ENCODE measurements around the gene SNAP91. TPM values are rescaled to one million over a fixed set of nuclear protein-coding genes. Genes with fewer than 3 reads are reported as not detected.

The SNAP91 gene
- total and polyA plus RNA-seq, 9 donors, result 0.71 to 3.1 (median 1.4) TPM

DNA sequence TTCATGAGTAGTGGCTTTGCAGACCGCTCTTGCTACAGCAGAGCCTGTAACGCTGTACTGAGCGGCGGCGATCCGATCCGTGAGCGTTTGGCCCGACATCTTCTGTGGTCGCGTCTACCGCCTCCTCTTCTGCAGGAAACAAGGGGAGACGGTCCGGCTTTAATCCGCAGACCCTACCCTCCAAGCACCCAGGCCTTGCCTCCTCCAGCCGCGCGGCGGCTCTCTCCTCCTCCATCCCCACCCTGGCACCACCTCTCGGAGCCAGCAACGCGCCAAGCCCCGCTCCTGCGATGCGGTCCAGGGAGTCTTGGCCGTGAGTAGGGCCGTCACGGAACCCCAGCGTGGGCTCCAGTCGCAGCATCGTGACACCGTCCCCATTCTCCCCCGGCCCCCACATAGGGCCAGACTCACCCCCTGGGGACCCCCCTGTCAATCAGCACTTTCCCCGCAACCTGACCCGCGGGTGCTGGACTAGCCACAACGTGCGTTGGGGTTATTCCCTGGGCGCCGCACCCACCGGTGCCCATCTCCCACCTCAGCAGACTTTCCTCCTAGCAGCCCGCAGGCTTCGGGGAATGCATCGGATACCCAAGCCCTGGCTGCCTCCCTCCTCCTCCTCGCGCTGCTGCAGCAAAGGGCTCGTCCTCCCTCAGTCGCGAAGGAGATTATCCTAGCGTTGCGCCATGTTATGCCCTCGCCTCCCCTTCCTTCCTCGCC is 914 bp downstream of the SNAP91 start:
- no peak overlapping the region for H3K27ac ChIP-seq
- TF ChIP-seq, protein P1, sequence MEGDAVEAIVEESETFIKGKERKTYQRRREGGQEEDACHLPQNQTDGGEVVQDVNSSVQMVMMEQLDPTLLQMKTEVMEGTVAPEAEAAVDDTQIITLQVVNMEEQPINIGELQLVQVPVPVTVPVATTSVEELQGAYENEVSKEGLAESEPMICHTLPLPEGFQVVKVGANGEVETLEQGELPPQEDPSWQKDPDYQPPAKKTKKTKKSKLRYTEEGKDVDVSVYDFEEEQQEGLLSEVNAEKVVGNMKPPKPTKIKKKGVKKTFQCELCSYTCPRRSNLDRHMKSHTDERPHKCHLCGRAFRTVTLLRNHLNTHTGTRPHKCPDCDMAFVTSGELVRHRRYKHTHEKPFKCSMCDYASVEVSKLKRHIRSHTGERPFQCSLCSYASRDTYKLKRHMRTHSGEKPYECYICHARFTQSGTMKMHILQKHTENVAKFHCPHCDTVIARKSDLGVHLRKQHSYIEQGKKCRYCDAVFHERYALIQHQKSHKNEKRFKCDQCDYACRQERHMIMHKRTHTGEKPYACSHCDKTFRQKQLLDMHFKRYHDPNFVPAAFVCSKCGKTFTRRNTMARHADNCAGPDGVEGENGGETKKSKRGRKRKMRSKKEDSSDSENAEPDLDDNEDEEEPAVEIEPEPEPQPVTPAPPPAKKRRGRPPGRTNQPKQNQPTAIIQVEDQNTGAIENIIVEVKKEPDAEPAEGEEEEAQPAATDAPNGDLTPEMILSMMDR (IDR thresholded peaks at IDR 0.05), result no peak
- TF ChIP-seq EP300 (IDR thresholded peaks at IDR 0.05) (no peak), POLR2A (IDR thresholded peaks at IDR 0.05) (no peak)
- WGBS, 3 donors, result 2 to 3% (median 2%) methylated on average over 39 to 53 of the region's 53 CpGs
- intact Hi-C loops (cut with DNase I), result no loop called here
- H3K36me3 ChIP-seq, result no peaks in the 10 kb centered on the region
- DNase-seq, result peak in 3 of 5 donors; percentile 12 to 39 (median 26)
- peaks cover 7% of the 10 kb centered on the region for H3K4me1 ChIP-seq (ENCODE audit: insufficient read depth)
- H3K4me3 ChIP-seq, result peak overlapping the region; percentile 32
- no peaks in the 10 kb centered on the region for H3K27me3 ChIP-seq
- H3K9me3 ChIP-seq, result peaks cover 0 to 5% of the 10 kb centered on the region in 2 donors

DNA sequence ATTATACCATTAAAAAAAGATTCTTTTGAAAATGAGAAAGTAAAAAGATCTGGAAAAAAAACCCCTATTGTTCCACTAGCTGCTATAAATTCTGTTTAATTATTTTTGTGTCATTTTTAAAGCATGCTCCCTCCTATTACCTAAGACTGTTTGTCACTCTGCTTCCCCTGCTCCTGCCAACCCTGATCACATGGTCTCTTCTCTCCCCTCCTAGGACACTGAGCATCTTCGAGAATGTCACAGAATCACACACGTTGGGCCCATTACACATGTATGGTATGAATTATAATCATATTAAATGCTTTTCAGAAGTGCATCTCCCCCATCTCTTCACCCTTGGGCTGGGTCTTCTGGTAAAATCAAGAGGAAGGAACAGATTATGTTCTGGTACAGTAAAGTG is 6.2 kb downstream of the SNAP91 start:
- TF ChIP-seq, protein P1 (IDR thresholded peaks at IDR 0.05), result no peak
- TF ChIP-seq EP300 (IDR thresholded peaks at IDR 0.05) (no peak), POLR2A (IDR thresholded peaks at IDR 0.05) (no peak)
- Histone ChIP-seq H3K27me3 (no peaks in the 10 kb centered on the region), H3K27ac (no peak overlapping the region), H3K4me1 (ENCODE audit: insufficient read depth) (peaks cover 2% of the 10 kb centered on the region), H3K9me3 (peaks cover 0 to 3% of the 10 kb centered on the region in 2 donors), H3K4me3 (no peak overlapping the region), H3K36me3 (no peaks in the 10 kb centered on the region)
- 62 to 68% (median 63%) methylated on average over 2 of the region's 2 CpGs for WGBS, 3 donors
- intact Hi-C loops (cut with DNase I), result no loop called here
- no peak for DNase-seq

DNA sequence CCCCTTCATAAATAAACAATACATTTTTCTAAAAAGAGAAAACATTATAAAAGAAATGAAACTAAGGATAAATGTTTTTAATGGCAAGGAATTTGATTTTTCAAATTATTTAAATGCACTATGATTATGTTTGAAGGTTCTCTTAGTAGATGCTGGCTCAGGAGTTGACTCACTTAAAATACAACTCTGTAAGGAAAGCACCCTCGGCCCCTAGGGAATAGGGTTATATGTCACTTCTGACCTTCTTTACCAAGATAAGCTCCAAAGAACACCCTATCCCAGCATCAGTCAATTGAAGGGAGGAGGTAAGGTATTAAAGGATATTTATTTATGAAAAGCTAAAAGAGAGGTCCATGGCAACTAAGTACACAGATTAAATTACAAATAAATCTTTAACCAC is 6.8 kb downstream of the SNAP91 start:
- 59 to 75% (median 63%) methylated on average over 1 of the region's 1 CpG for WGBS, 3 donors
- no peak for DNase-seq
- no peak overlapping the region for H3K4me3 ChIP-seq
- TF ChIP-seq, protein P1 (IDR thresholded peaks at IDR 0.05), result no peak
- no peak for TF ChIP-seq POLR2A (IDR thresholded peaks at IDR 0.05)
- no peak for TF ChIP-seq EP300 (IDR thresholded peaks at IDR 0.05)
- H3K4me1 ChIP-seq (ENCODE audit: insufficient read depth), result no peaks in the 10 kb centered on the region
- intact Hi-C loops (cut with DNase I), result no loop called here
- H3K36me3 ChIP-seq, result no peaks in the 10 kb centered on the region
- no peaks in the 10 kb centered on the region for H3K9me3 ChIP-seq
- H3K27ac ChIP-seq, result no peak overlapping the region
- no peaks in the 10 kb centered on the region for H3K27me3 ChIP-seq

DNA sequence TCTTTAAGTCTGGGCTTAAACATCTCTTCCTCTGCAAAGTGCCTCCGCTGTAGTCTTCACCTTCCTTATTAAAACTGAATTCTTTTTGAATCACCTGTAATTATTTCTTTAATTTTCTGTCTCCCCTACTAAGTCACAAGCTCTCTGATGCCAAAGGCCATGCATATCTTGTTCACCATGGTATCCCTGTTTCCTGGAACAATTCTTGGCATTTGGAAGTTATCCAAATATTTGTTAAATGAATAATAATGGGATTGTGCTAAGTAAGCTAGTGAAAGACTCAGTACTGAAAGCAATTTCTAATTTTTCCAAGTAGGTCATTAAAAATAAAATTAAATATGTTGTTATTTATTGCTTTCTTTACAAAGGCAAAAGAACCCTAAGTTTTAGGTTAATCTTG is 12.2 kb downstream of the SNAP91 start:
- Histone ChIP-seq H3K9me3 (no peaks in the 10 kb centered on the region), H3K36me3 (no peaks in the 10 kb centered on the region), H3K4me1 (ENCODE audit: insufficient read depth) (no peaks in the 10 kb centered on the region), H3K27me3 (no peaks in the 10 kb centered on the region), H3K4me3 (no peak overlapping the region), H3K27ac (no peak overlapping the region)
- TF ChIP-seq, protein P1 (IDR thresholded peaks at IDR 0.05), result no peak
- TF ChIP-seq EP300 (IDR thresholded peaks at IDR 0.05) (no peak), POLR2A (IDR thresholded peaks at IDR 0.05) (no peak)
- intact Hi-C loops (cut with DNase I), result no loop called here
- WGBS, 3 donors, result 97 to 100% (median 97%) methylated on average over 1 of the region's 1 CpG
- no peak for DNase-seq

All from ovary (tissue), 9 donors.